GM12878 (cell line): ENCODE results near the gene IAPP. TPM values are rescaled to one million over a fixed set of nuclear protein-coding genes. Genes with fewer than 3 reads are reported as not detected.

Experiments
- ATAC-seq: fragments of 200-7000 bp; cut with Tn5 transposase; 3 replicates; pipeline ENCODE4 v1.9.1; 2020; ENCODE audit warnings: mild to moderate bottlenecking, moderate library complexity
- Bru-seq: library from RNA; stranded (reverse); fragments of 400-500 nt; gene quantifications from one replicate; lab custom pipeline; 2021; lab: Mats Ljungman, UMichigan
- BruChase-seq, 2 experiments: library from RNA; stranded (reverse); fragments of 400-500 nt; gene quantifications; one replicate each; lab custom pipeline; 2021; lab: Mats Ljungman, UMichigan
- BruUV-seq: library from RNA; stranded (reverse); fragments of 400-500 nt; replicated peaks from 2 replicates; lab custom pipeline; 2021; lab: Mats Ljungman, UMichigan
- CTCF ChIA-PET: fragments of 300-600 bp; sonication (Branson Sonifier 250); formaldehyde crosslinking; extraction: SDS; loops from one replicate; lab custom pipeline; 2021; ENCODE audit warnings: inconsistent platforms; lab: Yijun Ruan, JAX
- POLR2A ChIA-PET: fragments of 350-600 bp; formaldehyde crosslinking; extraction: SDS; loops from one replicate; lab custom pipeline; 2021; ENCODE audit warnings: inconsistent platforms; lab: Charles Lee
- RAD21 ChIA-PET: fragments of 300-600 bp; sonication (Branson Sonifier 250); formaldehyde crosslinking; loops from one replicate; lab custom pipeline; 2023; ENCODE audit warnings: antibody characterized with exemption; ENCODE audit not compliant: unreplicated experiment; lab: Charles Lee
- SMC1A ChIA-PET: fragments of 300-600 bp; sonication (Branson Sonifier 250); formaldehyde crosslinking; loops from one replicate; lab custom pipeline; 2023; ENCODE audit not compliant: unreplicated experiment, uncharacterized antibody; lab: Charles Lee
- DNase-seq: peaks from one replicate; pipeline ENCODE4 v3.0.0-alpha.2; 2011; ENCODE audit warnings: low read depth, low spot score
- FAIRE-seq: peaks from 3 replicates; lab custom pipeline; 2011; peaks lifted over from hg19 to GRCh38; lab: Jason Lieb, UNC
- H2AFZ ChIP-seq: 2 replicates; pipeline ENCODE4 v1.6.0; 2011; ENCODE audit warnings: low read depth, low read length, control low read depth; ENCODE audit not compliant: control insufficient read depth
- H3K27ac ChIP-seq: 2 replicates; pipeline ENCODE4 v1.5.1; 2011; ENCODE audit warnings: control low read depth; ENCODE audit not compliant: control insufficient read depth, insufficient read depth
- H3K27me3 ChIP-seq, 2 experiments: replicated peaks in 1 of 2; 2 replicates each; pipeline versions ENCODE4 v1.6.0 to v1.6.1; 2011; ENCODE audit warnings: low read length in 1 of 2; ENCODE audit not compliant: control insufficient read depth in 2 of 2, insufficient read depth in 2 of 2
- H3K36me3 ChIP-seq, 2 experiments: 2 replicates each; pipeline ENCODE4 v1.5.1; 2011; ENCODE audit warnings: low read length in 1 of 2; ENCODE audit not compliant: control insufficient read depth in 2 of 2, insufficient read depth in 2 of 2
- H3K4me1 ChIP-seq: 2 replicates; pipeline ENCODE4 v1.6.1; 2011; ENCODE audit warnings: mild to moderate bottlenecking, low read length, moderate library complexity, mixed read lengths; ENCODE audit not compliant: control insufficient read depth, insufficient read depth
- H3K4me2 ChIP-seq: 2 replicates; pipeline ENCODE4 v1.6.0; 2011; ENCODE audit warnings: control low read depth; ENCODE audit not compliant: control insufficient read depth, insufficient read depth
- H3K4me3 ChIP-seq: fragments of 200-600 bp; sonication (generic); 2 replicates; pipeline ENCODE4 v1.5.1; 2016
- H3K79me2 ChIP-seq: 2 replicates; pipeline ENCODE4 v1.6.0; 2011; ENCODE audit warnings: low read length; ENCODE audit not compliant: control insufficient read depth, insufficient read depth
- H3K9ac ChIP-seq: 2 replicates; pipeline ENCODE4 v1.8.0; 2011; ENCODE audit warnings: low read length, control low read depth, mixed read lengths; ENCODE audit not compliant: control insufficient read depth, insufficient read depth
- H3K9me3 ChIP-seq: replicated peaks from 3 replicates; pipeline ENCODE4 v1.5.1; 2011; ENCODE audit warnings: mild to moderate bottlenecking, low read length; ENCODE audit not compliant: control insufficient read depth, insufficient read depth
- H4K20me1 ChIP-seq: 2 replicates; pipeline ENCODE4 v1.6.0; 2011; ENCODE audit not compliant: control insufficient read depth, insufficient read depth
- ASH2L ChIP-seq: fragments of 300-600, 200-600 bp; sonication (generic); IDR thresholded peaks from 2 replicates; pipeline ENCODE4 v1.6.1; 2017; ENCODE audit warnings: low read depth, mild to moderate bottlenecking, borderline replicate concordance
- IKZF1 ChIP-seq: fragments of 450-650 bp; conservative IDR thresholded peaks from 2 replicates; pipeline ENCODE4 v1.6.1; 2017; ENCODE audit warnings: antibody characterized with exemption, mild to moderate bottlenecking
- IRF5 ChIP-seq: fragments of 450-650 bp; IDR thresholded peaks from 2 replicates; pipeline ENCODE4 v1.6.1; 2017; ENCODE audit warnings: borderline replicate concordance
- MEF2A ChIP-seq: IDR thresholded peaks from 2 replicates; pipeline ENCODE4 v1.6.1; 2011; ENCODE audit warnings: low read depth, mild to moderate bottlenecking, low read length, moderate library complexity; ENCODE audit not compliant: insufficient read depth
- PAX8 ChIP-seq: fragments of 450-650 bp; IDR thresholded peaks from 2 replicates; pipeline ENCODE4 v1.6.1; 2017; ENCODE audit warnings: mild to moderate bottlenecking, moderate library complexity
- SIN3A ChIP-seq: IDR thresholded peaks from 2 replicates; pipeline ENCODE4 v1.6.1; 2012; ENCODE audit warnings: low read depth, low read length, improper control_type of control experiment
- SIX5 ChIP-seq: IDR thresholded peaks from 2 replicates; pipeline ENCODE4 v1.6.1; 2011; ENCODE audit warnings: mild to moderate bottlenecking, low read depth, low read length, moderate library complexity; ENCODE audit not compliant: severe bottlenecking
- SUZ12 ChIP-seq: fragments of 200-600 bp; sonication (generic); IDR thresholded peaks from one replicate; pipeline ENCODE4 v1.6.1; 2018; ENCODE audit warnings: antibody characterized with exemption, mild to moderate bottlenecking; ENCODE audit not compliant: unreplicated experiment
- ZNF274 ChIP-seq: IDR thresholded peaks from one replicate; pipeline ENCODE4 v1.8.0; 2011; ENCODE audit not compliant: insufficient read length, insufficient read depth
- WGBS: methylation state at CpG from one replicate; pipeline ENCODE4 v1.1.6; 2016; ENCODE audit warnings: low lambda C conversion rate; ENCODE audit not compliant: insufficient replicate concordance, insufficient coverage; ENCODE audit errors: missing lambda C conversion rate; 5-methylcytosine and 5-hydroxymethylcytosine counted together
- in situ Hi-C: fragments of 300-500 bp; cut with MboI; formaldehyde crosslinking; loops from 9 replicates; pipeline ENCODE4 v1.14.3; 2018; ENCODE audit warnings: mixed read lengths
- intact Hi-C: fragments of 100-400 bp; cut with micrococcal nuclease; formaldehyde crosslinking; loops from one replicate; pipeline ENCODE4 v1.14.2; 2022; ENCODE audit not compliant: unreplicated experiment
- long read RNA-seq, 2 experiments: library from polyadenylated mRNA; unstranded; transcript quantifications; one replicate each; pipeline ENCODE4 v2.0.0, GENCODE V29; 2019 to 2020
- polyA minus RNA-seq, 3 experiments: library from RNA; depleted of rRNA, polyadenylated mRNA; stranded (reverse); fragments of >200 nt; gene quantifications; 2 replicates each; pipeline ENCODE4 v1.2.3, GENCODE V29; 2011
- polyA plus RNA-seq, 11 experiments: library from polyadenylated mRNA; depleted of rRNA in 4 of 11; unstranded in 6 of 11; stranded (reverse) in 5 of 11; fragments of >200 nt; fragmentation: Nextera tagmentation in 4 of 11; fragmentation: Illumina TruSeq in 1 of 11; extraction: Ambion mirVana in 4 of 11; extraction: Trizol in 1 of 11; gene quantifications; 1 replicate in 1 of 11; 2 replicates in 10 of 11; pipeline versions ENCODE4 v1.2.1 to v1.2.3, GENCODE V29; 2011 to 2016; ENCODE audit warnings: inconsistent platforms in 2 of 11, missing spikeins in 2 of 11, low read depth in 1 of 11
- total RNA-seq, 4 experiments: library from RNA; depleted of rRNA in 3 of 4; stranded (reverse); fragments of >200 nt in 3 of 4; fragmentation: Illumina TruSeq in 1 of 4; extraction: Trizol in 1 of 4; gene quantifications; 2 replicates each; pipeline versions ENCODE4 v1.2.1 to v1.2.3, GENCODE V29; 2013 to 2021
- TF ChIP-seq, protein P1 (sequence below): fragments of 450-650 bp; formaldehyde crosslinking; IDR thresholded peaks from 2 replicates; pipeline ENCODE4 v1.5.0; 2022; ENCODE audit warnings: mild to moderate bottlenecking, missing genetic modification characterization

The IAPP gene
- not detected in 2 replicates for total RNA-seq (2013; cell fraction: nucleolus; rRNA removed)
- total RNA-seq (2014; rRNA removed) (not detected in 2 replicates), total RNA-seq (2014; rRNA removed; fragmentation: Illumina TruSeq; extraction: Trizol) (not detected in 2 replicates), total RNA-seq (2021) (not detected in 2 replicates), polyA plus RNA-seq (2011; rRNA removed) (not detected in 2 replicates), polyA plus RNA-seq (2014; fragmentation: Illumina TruSeq; extraction: Trizol) (not detected in 2 replicates), polyA plus RNA-seq (2014; fragmentation: Nextera tagmentation; extraction: Ambion mirVana) (not detected), polyA plus RNA-seq (2014; rRNA removed) (not detected in 2 replicates), polyA plus RNA-seq (2016; fragmentation: Nextera tagmentation; extraction: Ambion mirVana) (not detected), polyA minus RNA-seq (2011; rRNA and poly(A)+ RNA removed) (not detected in 2 replicates), Bru-seq, nascent RNA (not detected), BruChase-seq, experiment 1, labeled RNA remaining after a 6-hour chase (percentile 6 among the genes with signal in this experiment), BruChase-seq, experiment 2, labeled RNA remaining after a 2-hour chase (not detected)
- polyA plus RNA-seq (2011; ENCODE audit: low read depth): not detected
- polyA plus RNA-seq (2011; cell fraction: cytosol; rRNA removed): not detected in 2 replicates
- not detected in 2 replicates for polyA plus RNA-seq (2011; cell fraction: nucleus; rRNA removed)
- polyA plus RNA-seq (2012): not detected in 2 replicates
- polyA minus RNA-seq (2011; cell fraction: cytosol; rRNA and poly(A)+ RNA removed): not detected in 2 replicates
- not detected in 2 replicates for polyA minus RNA-seq (2011; cell fraction: nucleus; rRNA and poly(A)+ RNA removed)
- long read RNA-seq, experiment 1: 0 reads
- long read RNA-seq, experiment 2: 0 reads

- no peak for ATAC-seq
- TF ChIP-seq IKZF1: no peak
- TF ChIP-seq SIN3A: no peak
- TF ChIP-seq, protein P1, sequence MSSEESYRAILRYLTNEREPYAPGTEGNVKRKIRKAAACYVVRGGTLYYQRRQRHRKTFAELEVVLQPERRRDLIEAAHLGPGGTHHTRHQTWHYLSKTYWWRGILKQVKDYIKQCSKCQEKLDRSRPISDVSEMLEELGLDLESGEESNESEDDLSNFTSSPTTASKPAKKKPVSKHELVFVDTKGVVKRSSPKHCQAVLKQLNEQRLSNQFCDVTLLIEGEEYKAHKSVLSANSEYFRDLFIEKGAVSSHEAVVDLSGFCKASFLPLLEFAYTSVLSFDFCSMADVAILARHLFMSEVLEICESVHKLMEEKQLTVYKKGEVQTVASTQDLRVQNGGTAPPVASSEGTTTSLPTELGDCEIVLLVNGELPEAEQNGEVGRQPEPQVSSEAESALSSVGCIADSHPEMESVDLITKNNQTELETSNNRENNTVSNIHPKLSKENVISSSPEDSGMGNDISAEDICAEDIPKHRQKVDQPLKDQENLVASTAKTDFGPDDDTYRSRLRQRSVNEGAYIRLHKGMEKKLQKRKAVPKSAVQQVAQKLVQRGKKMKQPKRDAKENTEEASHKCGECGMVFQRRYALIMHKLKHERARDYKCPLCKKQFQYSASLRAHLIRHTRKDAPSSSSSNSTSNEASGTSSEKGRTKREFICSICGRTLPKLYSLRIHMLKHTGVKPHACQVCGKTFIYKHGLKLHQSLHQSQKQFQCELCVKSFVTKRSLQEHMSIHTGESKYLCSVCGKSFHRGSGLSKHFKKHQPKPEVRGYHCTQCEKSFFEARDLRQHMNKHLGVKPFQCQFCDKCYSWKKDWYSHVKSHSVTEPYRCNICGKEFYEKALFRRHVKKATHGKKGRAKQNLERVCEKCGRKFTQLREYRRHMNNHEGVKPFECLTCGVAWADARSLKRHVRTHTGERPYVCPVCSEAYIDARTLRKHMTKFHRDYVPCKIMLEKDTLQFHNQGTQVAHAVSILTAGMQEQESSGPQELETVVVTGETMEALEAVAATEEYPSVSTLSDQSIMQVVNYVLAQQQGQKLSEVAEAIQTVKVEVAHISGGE (CRISPR knock-in tag): no peak
- TF ChIP-seq MEF2A: no peak
- TF ChIP-seq PAX8: no peak
- TF ChIP-seq ZNF274: no peak
- no peak for TF ChIP-seq ASH2L
- no peak for TF ChIP-seq SIX5
- no peak for TF ChIP-seq SUZ12
- TF ChIP-seq IRF5: no peak
- no peak within 1 kb of the TSS for H2AFZ ChIP-seq
- POLR2A ChIA-PET: no interaction called here
- DNase-seq: no peak
- FAIRE-seq: no peak
- CTCF ChIA-PET: interaction anchor here (0.6 kb wide), 1 partner anchor 104 kb away, joined by 3 read pairs; no protein-coding TSS in a partner anchor
- SMC1A ChIA-PET: interaction anchor here (1.2 kb wide), 2 partner anchors 9 to 30 kb away, joined by 3 read pairs; no protein-coding TSS in a partner anchor
- no peak within 1 kb of the TSS for H3K27ac ChIP-seq
- H3K4me3 ChIP-seq: no peak within 1 kb of the TSS
- RAD21 ChIA-PET: no interaction called here
- no peak within 1 kb of the TSS for H3K9ac ChIP-seq
- WGBS: 65% methylated on average over 2 of the region's 2 CpGs
- no peak within 1 kb of the TSS for H3K4me2 ChIP-seq
- in situ Hi-C loops (no loop called here), intact Hi-C loops (no loop called here)
- no peaks in the 10 kb centered on the region for H3K9me3 ChIP-seq
- H3K79me2 ChIP-seq: no peaks in the 10 kb centered on the region
- no TSS peak for BruUV-seq
- H4K20me1 ChIP-seq: no peaks in the 10 kb centered on the region
- H3K36me3 ChIP-seq: no peaks in the 10 kb centered on the region
- H3K27me3 ChIP-seq: no peaks in the 10 kb centered on the region
- no peaks in the 10 kb centered on the region for H3K4me1 ChIP-seq
Observed at GRCh38 chr12:21372602-21373001, at the start of gene IAPP. TSS of gene IAPP (plus strand) at chr12:21372902. CDS start at chr12:21373352, 450 bp downstream.
